Progenitor cell of endocrine pancreas (in vitro differentiated cells): ENCODE data around the gene LEFTY1. TPM values are rescaled to one million over a fixed set of nuclear protein-coding genes. Genes with fewer than 3 reads are reported as not detected.

Source experiments
- DNase-seq: peaks from one replicate; pipeline ENCODE4 v3.0.0; 2021; ENCODE audit warnings: low spot score; ENCODE audit not compliant: unreplicated experiment
- H3K27ac Mint-ChIP-seq: 2 replicates; pipeline ENCODE4 v1.8.0; 2021; ENCODE audit warnings: mild to moderate bottlenecking, moderate library complexity, mixed read lengths
- H3K27me3 Mint-ChIP-seq: 2 replicates; pipeline ENCODE4 v1.8.0; 2021; ENCODE audit warnings: mixed read lengths
- H3K36me3 Mint-ChIP-seq: 2 replicates; pipeline ENCODE4 v1.8.0; 2022; ENCODE audit warnings: mixed read lengths; ENCODE audit not compliant: insufficient read depth
- H3K4me1 Mint-ChIP-seq: 2 replicates; pipeline ENCODE4 v1.8.0; 2021; ENCODE audit warnings: low read depth, mixed read lengths
- H3K4me3 Mint-ChIP-seq: 2 replicates; pipeline ENCODE4 v1.8.0; 2021; ENCODE audit warnings: low read depth, mild to moderate bottlenecking, moderate library complexity, mixed read lengths
- H3K9me3 Mint-ChIP-seq: 2 replicates; pipeline ENCODE4 v1.8.0; 2021; ENCODE audit warnings: low read depth, mixed read lengths
- CTCF ChIP-seq: fragments of 200-600 bp; sonication (generic); IDR thresholded peaks from one replicate; pipeline ENCODE4 v1.5.0; 2021; ENCODE audit warnings: antibody characterized with exemption, mild to moderate bottlenecking; ENCODE audit not compliant: unreplicated experiment
- total RNA-seq: library from RNA; stranded (reverse); gene quantifications from 2 replicates; pipeline ENCODE4 v1.2.1, GENCODE V29; 2021

LEFTY1 gene
- total RNA-seq, 1 donor from 2014 or later: 26.0 TPM

- Mint-ChIP-seq H3K4me3 (no peak overlapping the region), H3K27ac (no peak overlapping the region), H3K27me3 (no peaks in the 10 kb centered on the region), H3K9me3 (no peaks in the 10 kb centered on the region), H3K4me1 (peaks cover 16% of the 10 kb centered on the region), H3K36me3 (peaks cover 20% of the 10 kb centered on the region)
- DNase-seq: no peak
- TF ChIP-seq CTCF: no peak
Observed at GRCh38 chr1:225872075-225872430, 16.9 kb downstream of the LEFTY1 start.

- Mint-ChIP-seq H3K27ac (no peak overlapping the region), H3K27me3 (no peaks in the 10 kb centered on the region), H3K4me3 (no peak overlapping the region), H3K4me1 (peaks cover 16% of the 10 kb centered on the region), H3K9me3 (no peaks in the 10 kb centered on the region), H3K36me3 (peaks cover 21% of the 10 kb centered on the region)
- no peak for DNase-seq
- TF ChIP-seq CTCF: no peak
Observed at GRCh38 chr1:225871359-225872074, 17.4 kb downstream of the LEFTY1 start.

GRCh38 chr1:225870911-225871310, 18.0 kb downstream of the LEFTY1 start:
- H3K27ac Mint-ChIP-seq: no peak overlapping the region
- H3K27me3 Mint-ChIP-seq: no peaks in the 10 kb centered on the region
- no peak for DNase-seq
- no peaks in the 10 kb centered on the region for H3K9me3 Mint-ChIP-seq
- peaks cover 20% of the 10 kb centered on the region for H3K36me3 Mint-ChIP-seq
- H3K4me3 Mint-ChIP-seq: no peak overlapping the region
- no peak for TF ChIP-seq CTCF
- peaks cover 12% of the 10 kb centered on the region for H3K4me1 Mint-ChIP-seq

GRCh38 chr1:225868631-225869330, 20.2 kb downstream of the LEFTY1 start:
- no peak for TF ChIP-seq CTCF
- DNase-seq: no peak
- H3K36me3 Mint-ChIP-seq: peaks cover 24% of the 10 kb centered on the region
- no peaks in the 10 kb centered on the region for H3K9me3 Mint-ChIP-seq
- peaks cover 8% of the 10 kb centered on the region for H3K4me1 Mint-ChIP-seq
- no peaks in the 10 kb centered on the region for H3K27me3 Mint-ChIP-seq
- H3K27ac Mint-ChIP-seq: no peak overlapping the region
- no peak overlapping the region for H3K4me3 Mint-ChIP-seq

- Mint-ChIP-seq H3K36me3 (peaks cover 26% of the 10 kb centered on the region), H3K4me3 (no peak overlapping the region), H3K4me1 (peaks cover 8% of the 10 kb centered on the region), H3K27me3 (no peaks in the 10 kb centered on the region), H3K27ac (no peak overlapping the region), H3K9me3 (no peaks in the 10 kb centered on the region)
- DNase-seq: no peak
- no peak for TF ChIP-seq CTCF
Observed at GRCh38 chr1:225866981-225867380, 22.0 kb downstream of the LEFTY1 start.
